Fibroblast of lung (primary cell): ENCODE data around the gene RCCD1. TPM values are rescaled to one million over a fixed set of nuclear protein-coding genes. Genes with fewer than 3 reads are reported as not detected.
"Not testable (repeated sequence)": the region's sequence is repeated elsewhere in the genome, so short reads cannot be mapped to it uniquely, and the experiment has no call there.

Experiments used
- DNase-seq, 2 donors: peaks; one replicate each; pipeline versions ENCODE4 v3.0.0 to v3.0.0-alpha.2; 2010; ENCODE audit warnings: low read depth in 2 of 2
- H2AFZ ChIP-seq: 2 replicates; pipeline ENCODE4 v1.5.1; 2012; ENCODE audit warnings: low read length, control low read depth, inconsistent platforms
- H3K27ac ChIP-seq: 2 replicates; pipeline ENCODE4 v1.5.1; 2011; ENCODE audit warnings: low read length, control low read depth; ENCODE audit not compliant: insufficient read depth
- H3K27me3 ChIP-seq: 2 replicates; pipeline ENCODE4 v1.5.1; 2011; ENCODE audit warnings: mild to moderate bottlenecking, low read length; ENCODE audit not compliant: control insufficient read depth, insufficient read depth
- H3K36me3 ChIP-seq: 2 replicates; pipeline ENCODE4 v1.5.1; 2011; ENCODE audit warnings: low read length; ENCODE audit not compliant: control insufficient read depth, insufficient read depth
- H3K4me1 ChIP-seq: 2 replicates; pipeline ENCODE4 v1.5.1; 2011; ENCODE audit warnings: low read length; ENCODE audit not compliant: control insufficient read depth, insufficient read depth; ENCODE audit errors: extremely low read depth
- H3K4me2 ChIP-seq: 2 replicates; pipeline ENCODE4 v1.5.1; 2011; ENCODE audit warnings: low read length, control low read depth; ENCODE audit not compliant: insufficient read depth; ENCODE audit errors: extremely low read depth
- H3K4me3 ChIP-seq, 4 experiments: fragments of 200-600 bp in 1 of 4; sonication (generic) in 1 of 4; replicated peaks in 1 of 4; 2 replicates each; pipeline ENCODE4 v1.5.1; 2011 to 2016; ENCODE audit warnings: low read length in 4 of 4, low read depth in 3 of 4, mild to moderate bottlenecking in 3 of 4, control low read depth in 2 of 4, inconsistent platforms in 1 of 4, mixed read lengths in 1 of 4; ENCODE audit not compliant: insufficient read depth in 1 of 4; ENCODE audit errors: control extremely low read depth in 1 of 4
- H3K79me2 ChIP-seq: 2 replicates; pipeline ENCODE4 v1.5.1; 2012; ENCODE audit warnings: mild to moderate bottlenecking, low read length, inconsistent platforms; ENCODE audit not compliant: control insufficient read depth, insufficient read depth
- H3K9ac ChIP-seq: 2 replicates; pipeline ENCODE4 v1.5.1; 2011; ENCODE audit warnings: mild to moderate bottlenecking, low read length, control low read depth; ENCODE audit not compliant: insufficient read depth
- H3K9me3 ChIP-seq: 2 replicates; pipeline ENCODE4 v1.5.1; 2012; ENCODE audit warnings: low read depth, low read length; ENCODE audit not compliant: control insufficient read depth, insufficient read depth
- H4K20me1 ChIP-seq: 2 replicates; pipeline ENCODE4 v1.5.1; 2011; ENCODE audit warnings: low read length; ENCODE audit not compliant: control insufficient read depth, insufficient read depth; ENCODE audit errors: extremely low read depth
- CTCF ChIP-seq, 2 donors: IDR thresholded peaks in 1 of 2; conservative IDR thresholded peaks in 1 of 2; 1 replicate in 1 of 2; 2 replicates in 1 of 2; pipeline ENCODE4 v1.5.1; 2011 to 2012; ENCODE audit warnings: low read length in 2 of 2, control low read depth in 1 of 2, inconsistent platforms in 1 of 2, low read depth in 1 of 2, mild to moderate bottlenecking in 1 of 2
- EZH2 ChIP-seq: IDR thresholded peaks from 2 replicates; pipeline ENCODE4 v1.5.1; 2012; ENCODE audit warnings: low read length, control low read depth, mild to moderate bottlenecking; ENCODE audit errors: missing control alignments
- polyA plus RNA-seq, 2 donors: library from polyadenylated mRNA; depleted of rRNA in 1 of 2; stranded (reverse) in 1 of 2; unstranded in 1 of 2; fragments of >200 nt; gene quantifications; 2 replicates each; pipeline ENCODE4 v1.2.1, GENCODE V29; 2011 to 2012; ENCODE audit warnings: missing spikeins in 1 of 2
- total RNA-seq: library from RNA; depleted of rRNA; stranded (reverse); fragments of >200 nt; gene quantifications from 2 replicates; pipeline ENCODE4 v1.2.1, GENCODE V29; 2014

Gene RCCD1
- total and polyA plus RNA-seq, 2 donors (not counting 1 experiment from before 2014, with no cell fraction given) = 5.9 to 14.2 TPM

GRCh38 chr15:90924375-90924774 is 30.3 kb upstream of the RCCD1 start:
- Histone ChIP-seq H2AFZ (no peak overlapping the region), H4K20me1 (no peaks in the 10 kb centered on the region), H3K4me1 (no peaks in the 10 kb centered on the region), H3K36me3 (peaks cover 7% of the 10 kb centered on the region), H3K27ac (no peak overlapping the region), H3K4me2 (no peak overlapping the region), H3K9ac (no peak overlapping the region), H3K4me3 (no peak overlapping the region), H3K9me3 (no peaks in the 10 kb centered on the region), H3K27me3 (no peaks in the 10 kb centered on the region), H3K79me2 (no peaks in the 10 kb centered on the region)
- TF ChIP-seq EZH2 (no peak), CTCF (conservative IDR thresholded peaks at IDR 0.05 in 1 of 2, IDR thresholded peaks at IDR 0.05 in 1 of 2; ENCODE audit: low read depth in 1 of 2, low read length in 2 of 2) (no peak)
- no peak for DNase-seq

- H2AFZ ChIP-seq, H3K27ac ChIP-seq, H3K4me1 ChIP-seq, H4K20me1 ChIP-seq, H3K4me2 ChIP-seq, DNase-seq, H3K9ac ChIP-seq, H3K9me3 ChIP-seq, H3K36me3 ChIP-seq, H3K27me3 ChIP-seq, H3K79me2 ChIP-seq, H3K4me3 ChIP-seq: not testable (repeated sequence)
Observed at GRCh38 chr15:90926766-90927165, 27.9 kb upstream of the RCCD1 start.

GRCh38 chr15:90928106-90928505 is 26.6 kb upstream of the RCCD1 start:
- not testable (repeated sequence) for H2AFZ ChIP-seq, DNase-seq, H3K27me3 ChIP-seq, H4K20me1 ChIP-seq, H3K4me1 ChIP-seq, H3K9ac ChIP-seq, H3K4me2 ChIP-seq, H3K36me3 ChIP-seq, H3K27ac ChIP-seq, H3K79me2 ChIP-seq, H3K9me3 ChIP-seq, H3K4me3 ChIP-seq

- Histone ChIP-seq H3K4me2 (peak overlapping the region; percentile 65), H3K4me1 (peaks cover 8% of the 10 kb centered on the region), H4K20me1 (no peaks in the 10 kb centered on the region), H3K9ac (peak overlapping the region; percentile 43), H2AFZ (peak overlapping the region; percentile 5), H3K9me3 (no peaks in the 10 kb centered on the region), H3K36me3 (no peaks in the 10 kb centered on the region), H3K4me3 (peak overlapping the region; percentile 18 to 71 (median 48)), H3K27me3 (no peaks in the 10 kb centered on the region), H3K79me2 (no peaks in the 10 kb centered on the region), H3K27ac (peak overlapping the region; percentile 68)
- TF ChIP-seq CTCF (conservative IDR thresholded peaks at IDR 0.05 in 1 of 2, IDR thresholded peaks at IDR 0.05 in 1 of 2; ENCODE audit: low read depth in 1 of 2, low read length in 2 of 2) (no peak), EZH2 (no peak)
- DNase-seq = no peak
Observed at GRCh38 chr15:90929246-90930019, 25.3 kb upstream of the RCCD1 start.
